Measurements from ENCODE around the gene DRD2. TPM values are rescaled to one million over a fixed set of nuclear protein-coding genes. Genes with fewer than 3 reads are reported as not detected.

The DRD2 gene
- total RNA-seq, 2 experiments from 2014 or later, result not detected

DNA sequence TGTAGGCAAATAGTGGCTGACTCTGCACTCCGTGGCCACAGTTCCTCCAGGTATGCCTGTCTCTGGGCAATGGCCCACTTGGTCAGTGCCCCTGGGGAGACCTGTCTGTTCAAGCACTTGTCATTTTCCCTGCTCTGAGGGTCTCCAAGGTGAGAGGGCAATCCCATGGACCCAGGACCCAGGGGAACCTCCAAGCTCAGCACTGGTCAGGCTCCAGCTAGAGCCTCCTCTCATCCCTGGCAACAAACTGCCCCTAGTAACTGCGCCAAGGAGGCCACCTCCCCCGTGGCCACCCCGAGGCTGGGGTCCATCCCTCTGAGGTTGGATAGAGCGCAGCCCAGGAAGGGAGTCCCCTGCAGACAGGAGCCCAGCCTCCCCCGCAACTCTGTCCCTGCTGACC is 88.3 kb downstream of the DRD2 start:
- TF ChIP-seq, protein P1, sequence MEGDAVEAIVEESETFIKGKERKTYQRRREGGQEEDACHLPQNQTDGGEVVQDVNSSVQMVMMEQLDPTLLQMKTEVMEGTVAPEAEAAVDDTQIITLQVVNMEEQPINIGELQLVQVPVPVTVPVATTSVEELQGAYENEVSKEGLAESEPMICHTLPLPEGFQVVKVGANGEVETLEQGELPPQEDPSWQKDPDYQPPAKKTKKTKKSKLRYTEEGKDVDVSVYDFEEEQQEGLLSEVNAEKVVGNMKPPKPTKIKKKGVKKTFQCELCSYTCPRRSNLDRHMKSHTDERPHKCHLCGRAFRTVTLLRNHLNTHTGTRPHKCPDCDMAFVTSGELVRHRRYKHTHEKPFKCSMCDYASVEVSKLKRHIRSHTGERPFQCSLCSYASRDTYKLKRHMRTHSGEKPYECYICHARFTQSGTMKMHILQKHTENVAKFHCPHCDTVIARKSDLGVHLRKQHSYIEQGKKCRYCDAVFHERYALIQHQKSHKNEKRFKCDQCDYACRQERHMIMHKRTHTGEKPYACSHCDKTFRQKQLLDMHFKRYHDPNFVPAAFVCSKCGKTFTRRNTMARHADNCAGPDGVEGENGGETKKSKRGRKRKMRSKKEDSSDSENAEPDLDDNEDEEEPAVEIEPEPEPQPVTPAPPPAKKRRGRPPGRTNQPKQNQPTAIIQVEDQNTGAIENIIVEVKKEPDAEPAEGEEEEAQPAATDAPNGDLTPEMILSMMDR (IDR thresholded peaks at IDR 0.05), result no peak
- DNase-seq (no peak), ATAC-seq (no peak)
- ChIA-PET CTCF (no interaction called here), POLR2A (no interaction called here)
- Mint-ChIP-seq H3K9me3 (no peaks in the 10 kb centered on the region), H3K4me3 (no peak overlapping the region), H3K27ac (no peak overlapping the region), H3K36me3 (ENCODE audit: low read depth) (no peaks in the 10 kb centered on the region), H3K27me3 (peaks cover 2% of the 10 kb centered on the region), H3K4me1 (ENCODE audit: low read depth) (no peaks in the 10 kb centered on the region)
- intact Hi-C loops (cut with micrococcal nuclease), result no loop called here

DNA sequence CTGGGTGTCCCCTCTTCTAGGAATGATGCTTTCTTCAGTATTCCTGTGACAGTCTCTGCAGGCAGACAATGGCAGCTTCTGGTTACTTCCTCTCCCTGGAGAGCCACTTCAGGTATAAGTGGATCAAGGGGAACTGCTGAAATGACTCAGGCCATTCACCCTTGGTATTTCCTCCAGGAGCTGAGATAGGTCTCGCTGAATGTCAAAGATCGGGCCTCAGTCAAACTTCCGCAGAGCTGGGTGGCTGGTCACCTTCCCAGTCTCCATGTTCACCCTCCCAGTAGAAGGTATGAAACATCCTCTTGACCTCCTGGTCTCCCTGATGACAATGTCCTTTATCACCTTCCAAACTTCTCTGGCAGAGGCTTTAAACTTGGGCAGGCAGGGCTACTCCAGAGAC is 89.4 kb downstream of the DRD2 start:
- Mint-ChIP-seq H3K27ac (no peak overlapping the region), H3K36me3 (ENCODE audit: low read depth) (no peaks in the 10 kb centered on the region), H3K9me3 (no peaks in the 10 kb centered on the region), H3K27me3 (peaks cover 2% of the 10 kb centered on the region), H3K4me3 (no peak overlapping the region), H3K4me1 (ENCODE audit: low read depth) (no peaks in the 10 kb centered on the region)
- TF ChIP-seq, protein P1 (IDR thresholded peaks at IDR 0.05), result no peak
- ATAC-seq (no peak), DNase-seq (no peak)
- CTCF ChIA-PET, result no interaction called here
- intact Hi-C loops (cut with micrococcal nuclease), result no loop called here
- POLR2A ChIA-PET, result no interaction called here

DNA sequence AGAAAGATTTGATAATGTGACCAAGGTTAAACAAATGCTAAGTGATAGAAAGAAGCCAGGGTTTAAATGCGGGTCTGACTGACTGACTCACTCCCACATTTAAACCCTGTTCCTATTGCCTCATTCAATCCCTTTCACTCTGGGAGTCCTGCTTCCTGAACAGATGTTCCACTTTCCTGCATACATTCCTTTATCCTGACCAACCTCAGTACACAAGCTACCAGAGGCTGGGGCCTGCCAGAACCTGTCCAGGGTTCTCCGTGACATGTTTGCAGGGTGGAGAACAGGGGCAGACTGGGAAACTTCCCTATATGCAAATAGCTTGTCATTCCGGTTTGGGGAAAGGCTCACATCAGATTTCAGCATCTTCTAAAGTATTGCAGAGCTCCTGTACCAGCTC is 90.6 kb downstream of the DRD2 start:
- H3K27me3 Mint-ChIP-seq, result peaks cover 2% of the 10 kb centered on the region
- H3K4me1 Mint-ChIP-seq (ENCODE audit: low read depth), result no peaks in the 10 kb centered on the region
- ATAC-seq (no peak), DNase-seq (no peak)
- H3K27ac Mint-ChIP-seq, result no peak overlapping the region
- H3K9me3 Mint-ChIP-seq, result no peaks in the 10 kb centered on the region
- intact Hi-C loops (cut with micrococcal nuclease), result no loop called here
- no peak overlapping the region for H3K4me3 Mint-ChIP-seq
- peaks cover 8% of the 10 kb centered on the region for H3K36me3 Mint-ChIP-seq (ENCODE audit: low read depth)
- POLR2A ChIA-PET, result interaction anchor here (0.5 kb wide), 1 partner anchor 53 kb away, joined by 3 read pairs; no protein-coding TSS in a partner anchor
- TF ChIP-seq, protein P1 (IDR thresholded peaks at IDR 0.05), result no peak
- CTCF ChIA-PET, result no interaction called here

DNA sequence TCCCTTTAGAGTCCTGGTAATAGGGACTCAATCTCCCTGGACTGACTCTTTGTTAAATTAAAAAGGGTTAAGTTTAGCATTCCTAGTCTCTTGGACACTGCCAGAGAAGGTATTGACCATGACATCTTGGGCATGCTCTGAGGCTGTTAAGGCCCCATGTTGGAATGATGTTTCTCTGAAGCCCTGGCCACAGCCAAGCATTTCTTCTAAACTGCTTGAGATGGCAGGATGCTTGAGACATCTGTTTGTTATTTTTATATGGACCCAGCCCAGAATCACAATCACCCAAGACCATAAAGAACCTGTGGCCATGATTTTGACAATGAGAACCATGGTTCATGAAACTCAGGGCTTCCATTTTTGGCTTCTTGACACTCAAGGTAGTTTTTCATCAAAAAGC is 93.1 kb downstream of the DRD2 start:
- POLR2A ChIA-PET, result no interaction called here
- no peak overlapping the region for H3K4me3 Mint-ChIP-seq
- DNase-seq (no peak), ATAC-seq (no peak)
- peaks cover 8% of the 10 kb centered on the region for H3K36me3 Mint-ChIP-seq (ENCODE audit: low read depth)
- intact Hi-C loops (cut with micrococcal nuclease), result no loop called here
- H3K27me3 Mint-ChIP-seq, result peaks cover 2% of the 10 kb centered on the region
- TF ChIP-seq, protein P1 (IDR thresholded peaks at IDR 0.05), result no peak
- H3K4me1 Mint-ChIP-seq (ENCODE audit: low read depth), result no peaks in the 10 kb centered on the region
- no peaks in the 10 kb centered on the region for H3K9me3 Mint-ChIP-seq
- CTCF ChIA-PET, result interaction anchor here (0.7 kb wide), 1 partner anchor 670 kb away, joined by 4 read pairs; no protein-coding TSS in a partner anchor
- no peak overlapping the region for H3K27ac Mint-ChIP-seq

DNA sequence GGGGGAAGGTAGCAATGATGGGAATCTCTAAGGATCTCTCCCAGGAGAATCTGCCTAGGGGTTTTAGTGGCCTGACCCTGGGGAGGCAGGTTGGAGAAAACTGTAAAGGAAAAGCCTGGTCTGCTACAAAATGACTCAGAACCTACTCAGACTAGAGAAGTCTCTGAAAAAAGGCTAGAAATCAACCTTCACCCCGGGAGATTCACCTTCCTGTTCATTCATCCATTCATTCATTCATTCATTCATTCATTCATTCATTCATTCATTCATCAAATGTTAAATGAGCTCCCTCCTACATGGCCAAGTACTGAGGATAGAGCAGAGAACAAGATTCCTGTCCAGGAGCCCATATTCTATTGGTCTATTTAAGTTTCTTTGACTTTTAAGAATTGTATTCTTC is 96.5 kb downstream of the DRD2 start:
- TF ChIP-seq, protein P1 (IDR thresholded peaks at IDR 0.05), result no peak
- DNase-seq, result no peak
- CTCF ChIA-PET, result no interaction called here
- intact Hi-C loops (cut with micrococcal nuclease), result no loop called here
- no peaks in the 10 kb centered on the region for H3K27me3 Mint-ChIP-seq
- H3K4me3 Mint-ChIP-seq, result no peak overlapping the region
- H3K9me3 Mint-ChIP-seq, result no peaks in the 10 kb centered on the region
- no peak for ATAC-seq
- peaks cover 8% of the 10 kb centered on the region for H3K36me3 Mint-ChIP-seq (ENCODE audit: low read depth)
- no peaks in the 10 kb centered on the region for H3K4me1 Mint-ChIP-seq (ENCODE audit: low read depth)
- POLR2A ChIA-PET, result no interaction called here
- no peak overlapping the region for H3K27ac Mint-ChIP-seq

Data from activated CD8-positive, alpha-beta T cell treated with anti-CD3 and anti-CD28 coated beads for 36 hours (primary cell).